IPS-11a (cell line): ENCODE data around the gene RIOK3.
A peak's percentile ranks its signal among the peaks of the same experiment; 100 is the strongest.
"Not testable (repeated sequence)": the region's sequence is repeated elsewhere in the genome, so short reads cannot be mapped to it uniquely, and the experiment has no call there.

ENCODE experiments used
- H3K4me3 ChIP-seq: one replicate; pipeline ENCODE4 v1.5.1; 2013; ENCODE audit warnings: low read depth, low read length, control low read depth

Gene RIOK3

GRCh38 chr18:23452728-23453679 lies at the start of gene RIOK3:
Gene RIOK3, plus strand, starts transcription at chr18:23453287. Its CDS starts 153 bp downstream, at chr18:23453440.
- peak within 1 kb of the TSS; percentile 98 for H3K4me3 ChIP-seq

GRCh38 chr18:23403310-23403709 lies 49.8 kb upstream of the RIOK3 start:
- H3K4me3 ChIP-seq = no peak overlapping the region

GRCh38 chr18:23405636-23406035 lies 47.5 kb upstream of the RIOK3 start:
- no peak overlapping the region for H3K4me3 ChIP-seq

GRCh38 chr18:23406271-23406787 lies 46.8 kb upstream of the RIOK3 start:
- no peak overlapping the region for H3K4me3 ChIP-seq

GRCh38 chr18:23412351-23412964 lies 40.6 kb upstream of the RIOK3 start:
- H3K4me3 ChIP-seq = no peak overlapping the region

GRCh38 chr18:23415515-23415914 lies 37.6 kb upstream of the RIOK3 start:
- H3K4me3 ChIP-seq = no peak overlapping the region

- no peak overlapping the region for H3K4me3 ChIP-seq
These were observed 36.8 kb upstream of the RIOK3 start for GRCh38 chr18:23416298-23416697.

- no peak overlapping the region for H3K4me3 ChIP-seq
These were observed 31.8 kb upstream of the RIOK3 start for GRCh38 chr18:23421277-23421676.

- no peak overlapping the region for H3K4me3 ChIP-seq
These were observed 30.2 kb upstream of the RIOK3 start for GRCh38 chr18:23422751-23423418.

GRCh38 chr18:23424616-23425015 lies 28.5 kb upstream of the RIOK3 start:
- H3K4me3 ChIP-seq = no peak overlapping the region

- H3K4me3 ChIP-seq = no peak overlapping the region
These were observed 24.3 kb upstream of the RIOK3 start for GRCh38 chr18:23428821-23429220.

- H3K4me3 ChIP-seq = not testable (repeated sequence)
These were observed 23.5 kb upstream of the RIOK3 start for GRCh38 chr18:23429538-23429937.

GRCh38 chr18:23433360-23433759 lies 19.7 kb upstream of the RIOK3 start:
- H3K4me3 ChIP-seq = no peak overlapping the region

GRCh38 chr18:23437357-23438045 lies 15.6 kb upstream of the RIOK3 start:
- peak overlapping the region; percentile 91 for H3K4me3 ChIP-seq

- H3K4me3 ChIP-seq = no peak overlapping the region
These were observed 15.1 kb upstream of the RIOK3 start for GRCh38 chr18:23438046-23438377.

- H3K4me3 ChIP-seq = no peak overlapping the region
These were observed 14.3 kb upstream of the RIOK3 start for GRCh38 chr18:23438608-23439366.

GRCh38 chr18:23440131-23440530 lies 13.0 kb upstream of the RIOK3 start:
- no peak overlapping the region for H3K4me3 ChIP-seq

GRCh38 chr18:23442958-23443357 lies 10.1 kb upstream of the RIOK3 start:
- H3K4me3 ChIP-seq = no peak overlapping the region

- no peak overlapping the region for H3K4me3 ChIP-seq
These were observed 4.8 kb upstream of the RIOK3 start for GRCh38 chr18:23448291-23448690.

- no peak overlapping the region for H3K4me3 ChIP-seq
These were observed 3.1 kb upstream of the RIOK3 start for GRCh38 chr18:23450022-23450421.
